ENCODE data around the gene EEF1AKMT2. TPM values are rescaled to one million over a fixed set of nuclear protein-coding genes. Genes with fewer than 3 reads are reported as not detected.

Gene EEF1AKMT2
- total RNA-seq, 1 donor from 2014 or later, result 21.4 TPM

DNA sequence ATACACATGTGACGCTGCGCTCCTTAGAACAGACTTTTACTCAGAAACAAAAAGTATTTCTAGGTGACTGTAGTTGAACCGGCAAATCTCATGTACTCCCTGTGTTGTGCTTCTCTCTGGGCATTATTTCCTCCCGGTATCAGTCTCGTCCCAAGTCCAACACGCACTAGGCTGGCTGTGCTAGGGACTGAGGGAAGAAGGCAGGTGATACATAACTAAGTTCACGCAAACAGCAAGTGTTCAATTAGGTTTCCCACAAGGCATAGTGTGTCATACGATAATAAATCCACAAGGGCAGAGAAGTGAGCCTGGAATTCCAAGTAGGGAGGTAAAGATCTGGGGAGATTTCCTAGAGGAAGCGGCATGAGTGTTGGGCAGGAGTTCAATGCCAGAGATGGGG, 67.9 kb downstream of the EEF1AKMT2 start:
- intact Hi-C loops (cut with micrococcal nuclease), result no loop called here

DNA sequence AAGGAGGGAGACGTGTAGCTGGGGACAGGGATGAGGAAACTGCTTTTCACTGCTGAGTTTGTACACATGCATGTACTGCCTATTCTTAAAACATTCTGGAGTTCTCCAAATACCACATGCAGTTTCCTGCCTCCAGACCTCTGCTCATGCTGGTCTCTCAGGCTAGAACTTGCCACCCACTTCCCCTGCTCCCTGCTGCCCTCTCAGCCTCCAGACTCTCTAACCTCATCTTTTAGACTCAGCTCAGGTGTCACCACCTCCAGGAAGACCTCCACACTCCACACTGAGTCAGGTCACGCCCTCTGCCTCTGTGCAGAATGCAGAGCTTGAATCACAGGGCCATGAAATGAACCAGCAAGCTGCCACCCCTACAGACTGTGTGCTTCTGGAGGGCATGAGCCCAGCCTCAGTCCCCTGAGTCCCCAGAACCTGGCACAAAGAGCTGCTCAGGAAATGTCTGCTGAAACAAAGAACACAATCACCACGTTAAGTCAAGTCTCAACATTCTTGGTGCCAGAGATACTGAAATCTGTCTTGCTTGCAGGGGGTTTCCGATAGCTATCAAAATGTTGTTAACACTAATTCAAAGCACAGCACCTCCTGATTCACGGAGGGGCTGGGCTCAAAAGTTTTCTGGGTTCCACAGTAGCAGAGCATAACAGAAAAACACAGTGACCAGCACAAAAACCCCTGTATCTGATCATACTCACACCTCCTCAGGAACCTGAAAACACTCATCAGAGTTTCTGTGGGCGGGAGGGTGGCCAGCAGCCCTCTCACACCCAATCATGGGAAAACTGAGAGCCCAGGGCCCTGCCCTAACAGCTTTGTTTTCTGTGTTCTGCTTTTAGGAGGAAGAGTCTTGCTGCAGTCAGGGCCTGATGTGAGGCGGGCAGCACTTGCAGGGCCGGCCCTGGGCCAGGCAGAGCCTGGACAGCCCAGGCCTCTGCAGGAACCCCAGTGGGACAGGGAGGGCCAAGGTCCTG, 68.6 kb downstream of the EEF1AKMT2 start:
- intact Hi-C loops (cut with micrococcal nuclease), result no loop called here

DNA sequence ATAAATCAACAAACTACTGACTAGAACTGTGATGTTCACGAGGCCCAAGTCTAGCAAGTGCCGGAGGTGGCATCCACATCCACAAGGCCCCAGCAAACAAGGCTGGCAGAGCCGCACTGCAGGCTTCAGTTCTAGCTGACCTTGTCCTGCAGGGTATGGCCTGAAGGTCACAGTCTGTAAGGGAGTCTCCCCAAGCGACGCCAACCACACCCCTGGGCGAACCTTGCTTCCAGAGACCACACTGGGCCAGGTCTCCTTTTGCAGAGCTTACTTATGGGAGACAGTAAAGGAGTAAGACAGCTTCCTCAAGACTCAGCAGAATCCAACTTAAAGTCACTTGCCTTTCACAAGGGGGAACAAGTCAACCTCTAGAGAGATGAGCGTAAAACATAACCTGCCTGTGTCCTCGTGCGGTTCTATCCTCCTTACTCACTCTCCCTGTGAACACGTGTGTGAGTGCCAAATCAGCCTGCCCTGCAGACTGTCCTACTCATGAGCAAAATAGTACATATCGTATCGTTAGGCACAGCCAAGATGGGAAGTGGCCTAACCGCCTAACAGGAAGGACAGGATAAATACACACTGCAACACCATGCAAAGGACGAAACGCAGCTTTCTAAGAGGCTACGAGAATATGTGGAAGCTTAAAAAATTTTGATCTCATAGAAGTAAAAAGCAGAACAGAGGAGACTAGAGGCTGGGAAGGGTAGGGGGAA, 70.2 kb downstream of the EEF1AKMT2 start:
- intact Hi-C loops (cut with micrococcal nuclease), result no loop called here

DNA sequence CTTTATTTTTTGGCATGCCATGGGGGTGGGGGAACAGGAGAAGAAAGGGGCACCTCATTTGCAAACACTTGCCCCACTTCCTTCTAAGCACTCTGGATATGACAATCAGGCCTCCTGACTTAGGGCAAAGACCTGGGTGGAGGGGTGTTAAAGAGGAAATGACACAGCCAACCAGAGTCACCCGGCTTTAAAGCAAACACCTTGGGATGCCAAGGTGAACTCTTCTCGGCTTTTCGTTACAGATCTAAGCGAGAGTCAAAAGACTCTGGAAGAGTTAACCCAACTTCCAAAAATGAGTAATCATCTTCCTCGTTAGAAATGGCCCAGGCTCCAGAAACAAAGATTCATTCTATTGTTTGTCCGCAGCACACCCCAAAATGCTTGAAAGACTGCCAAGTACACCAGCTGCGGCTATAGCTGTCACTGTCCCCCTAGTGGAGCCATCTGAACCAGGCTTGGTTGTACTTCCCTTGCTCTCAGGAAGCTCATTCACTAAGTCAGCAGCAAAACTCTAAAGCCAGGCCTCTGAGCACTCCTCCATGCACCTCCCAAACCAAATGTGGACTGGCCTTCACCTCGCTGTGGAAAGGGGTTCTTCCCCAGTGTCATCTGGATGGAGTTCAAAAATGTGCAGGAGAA, 72.4 kb downstream of the EEF1AKMT2 start:
- intact Hi-C loops (cut with micrococcal nuclease), result loop anchor here (1.0 to 2.0 kb wide), 4 partner anchors 13 to 92 kb away; no protein-coding TSS in a partner anchor

DNA sequence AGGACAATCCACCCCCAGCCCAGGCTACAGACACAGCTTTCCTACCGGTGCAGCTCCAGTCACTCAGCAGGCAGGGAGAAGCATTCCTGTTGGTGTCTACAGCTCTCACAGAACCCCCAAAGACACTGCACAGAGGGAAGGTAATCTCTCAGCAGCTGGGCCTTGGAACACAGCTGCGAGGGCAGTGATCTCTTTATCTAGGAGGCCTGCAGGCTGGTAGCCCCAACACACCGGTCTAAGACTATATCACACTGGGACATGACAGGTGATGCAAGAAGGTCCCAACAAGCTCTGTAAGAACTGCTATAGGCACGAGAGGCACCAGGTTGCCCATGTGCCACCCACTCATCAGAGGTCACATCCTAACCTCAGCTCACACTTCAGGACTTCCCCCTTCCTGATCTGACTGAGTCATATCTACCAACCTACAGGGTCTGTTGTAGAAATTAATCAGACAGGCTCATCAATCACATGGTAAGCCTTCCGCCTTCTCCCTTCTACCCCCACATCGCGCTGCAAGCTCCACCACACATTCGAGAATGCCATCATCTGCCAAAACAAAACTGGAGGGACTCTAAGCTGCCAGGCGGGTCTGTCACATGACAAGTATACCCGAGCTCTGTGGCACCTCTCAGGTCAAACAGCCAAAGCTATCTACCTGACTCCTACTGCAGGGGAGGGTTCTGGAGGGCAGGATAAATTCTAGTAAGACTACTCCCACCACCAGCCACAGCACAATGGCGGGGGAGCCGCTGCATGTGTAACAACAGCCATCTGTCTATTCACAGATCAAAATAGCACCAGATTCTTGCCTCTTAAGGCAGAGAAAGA, 73.6 kb downstream of the EEF1AKMT2 start:
- intact Hi-C loops (cut with micrococcal nuclease), result loop anchor here (1.0 to 2.0 kb wide), 2 partner anchors 15 to 16 kb away; no protein-coding TSS in a partner anchor

DNA sequence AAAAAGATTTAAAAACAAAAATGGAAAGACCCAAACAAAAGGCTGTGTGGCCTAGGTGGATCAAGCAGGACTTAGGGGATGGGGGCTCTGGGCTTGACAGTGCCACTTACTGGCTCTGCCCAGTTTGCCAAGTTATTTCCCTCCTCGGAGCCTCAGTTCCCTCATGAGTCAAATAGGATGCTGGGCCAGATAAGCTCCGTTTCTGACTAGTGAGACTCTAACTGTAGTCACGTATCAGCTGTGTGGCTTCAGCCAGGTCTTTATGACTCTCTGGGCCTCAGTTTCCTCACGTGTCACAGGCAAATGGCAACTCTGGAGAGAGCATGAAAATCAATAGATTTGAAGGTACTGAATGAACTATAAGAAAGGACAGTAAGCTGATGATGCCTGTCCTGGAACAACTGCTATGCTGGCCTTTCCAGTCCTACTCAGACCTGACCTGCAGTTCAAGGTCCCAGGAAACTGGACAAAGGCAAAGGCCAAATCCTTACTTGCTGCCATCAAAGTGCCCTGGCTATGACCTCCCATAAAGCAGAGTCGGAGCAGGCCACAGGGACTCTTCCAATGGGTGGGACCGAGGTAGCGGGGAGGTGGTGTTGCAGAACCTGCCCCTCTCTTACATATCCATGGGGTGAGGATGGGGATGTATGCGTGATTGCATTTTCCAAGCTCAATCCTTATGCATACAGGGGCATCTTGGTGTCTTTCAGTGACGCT, 74.5 kb downstream of the EEF1AKMT2 start:
- intact Hi-C loops (cut with micrococcal nuclease), result no loop called here

DNA sequence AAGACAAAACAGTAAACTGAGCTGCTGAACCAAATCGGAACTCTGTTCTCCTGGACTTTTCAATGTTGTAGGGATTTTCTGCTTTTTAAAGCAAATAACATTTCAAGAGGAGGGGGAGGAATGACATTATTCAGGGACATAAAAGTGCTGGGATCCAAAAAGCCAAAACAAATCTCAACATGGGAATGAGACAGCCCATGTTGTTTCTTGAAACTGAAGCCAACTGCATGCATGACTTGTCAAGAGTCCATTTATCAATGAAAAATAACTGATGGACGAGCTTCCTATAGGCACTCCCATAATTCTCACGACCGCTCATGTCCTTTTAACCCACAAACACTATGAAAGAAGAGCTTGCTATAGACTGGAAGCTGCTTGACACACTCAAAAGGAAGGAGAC, 75.3 kb downstream of the EEF1AKMT2 start:
- intact Hi-C loops (cut with micrococcal nuclease), result no loop called here

DNA sequence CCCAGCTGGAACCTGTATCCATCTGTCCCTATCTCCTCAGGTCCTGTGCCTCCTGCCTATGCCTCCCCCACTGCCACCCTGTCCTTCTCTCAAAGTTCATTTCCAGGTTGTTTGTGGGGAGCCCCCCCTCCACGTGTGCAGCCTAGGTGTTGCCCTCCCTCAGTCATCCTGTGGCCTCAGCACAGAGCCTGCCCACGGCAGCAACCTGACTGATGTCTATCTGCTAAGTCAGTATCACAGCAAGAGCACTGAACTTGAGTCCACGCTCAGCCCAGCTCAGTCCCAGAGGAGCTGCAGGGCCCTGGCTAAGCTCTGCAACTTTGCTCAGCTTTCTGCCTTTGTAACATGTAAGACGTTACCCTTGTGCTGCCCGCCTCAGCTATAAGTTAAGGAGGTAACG, 76.2 kb downstream of the EEF1AKMT2 start:
- intact Hi-C loops (cut with micrococcal nuclease), result no loop called here

DNA sequence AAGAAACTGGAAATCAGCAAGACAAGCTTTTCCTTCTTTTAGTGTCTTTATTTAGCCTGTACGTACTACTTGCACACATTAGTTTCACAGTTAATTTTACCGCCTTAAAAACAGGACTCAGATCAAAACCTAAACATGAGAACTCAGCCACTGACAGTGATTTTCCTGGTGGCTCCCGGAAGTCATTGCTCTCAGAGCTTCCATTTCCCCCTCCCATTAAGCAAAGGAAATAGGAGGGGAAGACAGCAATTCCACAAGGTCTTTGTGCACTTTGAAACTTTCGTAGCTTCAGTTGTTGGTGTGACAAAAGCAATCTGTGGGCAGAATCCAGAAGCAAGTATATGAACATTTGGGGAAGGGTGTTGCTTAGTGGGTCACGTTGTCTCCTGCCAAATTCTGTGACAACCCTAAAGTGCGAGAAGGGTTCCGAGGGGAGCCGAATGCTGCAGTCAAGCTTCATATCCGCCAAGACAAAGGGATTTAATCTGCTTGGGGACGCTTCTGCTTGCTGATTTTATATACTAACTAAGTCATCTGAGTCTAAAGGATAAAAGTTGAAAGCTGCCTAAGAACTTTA, 77.9 kb downstream of the EEF1AKMT2 start:
- intact Hi-C loops (cut with micrococcal nuclease), result no loop called here

DNA sequence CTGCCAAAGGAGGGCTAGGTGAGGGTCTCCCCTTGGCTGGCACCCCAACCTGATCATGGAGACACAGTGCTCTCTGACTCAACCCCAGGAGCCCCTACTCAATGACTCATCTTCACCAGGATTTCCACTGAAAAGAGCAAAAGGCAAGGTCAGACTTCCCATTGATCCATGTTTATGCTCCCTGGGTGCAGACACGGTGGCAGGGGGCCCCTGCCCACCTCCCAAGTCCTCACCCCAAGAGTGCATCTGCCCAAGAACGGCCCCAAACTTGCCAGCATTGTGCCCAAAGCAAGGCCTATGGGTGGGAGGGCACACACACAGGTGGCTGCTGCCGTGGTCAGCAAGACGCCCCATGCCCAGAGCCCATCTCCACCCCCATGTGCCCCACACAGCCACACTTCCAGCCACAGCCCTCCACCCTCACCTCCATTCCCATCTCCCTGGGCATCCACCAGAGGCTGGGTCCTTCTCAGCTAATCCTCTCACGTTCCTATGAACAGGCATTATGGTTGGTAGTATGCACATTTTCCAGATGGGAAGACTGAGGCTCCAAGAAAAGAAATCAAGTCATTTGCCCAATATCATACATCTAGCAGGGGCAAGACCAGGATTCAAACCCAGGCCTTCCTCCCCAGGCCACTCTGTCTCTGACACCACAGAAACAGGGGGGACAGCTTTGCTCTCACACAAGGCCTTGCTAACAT, 78.8 kb downstream of the EEF1AKMT2 start:
- intact Hi-C loops (cut with micrococcal nuclease), result no loop called here

DNA sequence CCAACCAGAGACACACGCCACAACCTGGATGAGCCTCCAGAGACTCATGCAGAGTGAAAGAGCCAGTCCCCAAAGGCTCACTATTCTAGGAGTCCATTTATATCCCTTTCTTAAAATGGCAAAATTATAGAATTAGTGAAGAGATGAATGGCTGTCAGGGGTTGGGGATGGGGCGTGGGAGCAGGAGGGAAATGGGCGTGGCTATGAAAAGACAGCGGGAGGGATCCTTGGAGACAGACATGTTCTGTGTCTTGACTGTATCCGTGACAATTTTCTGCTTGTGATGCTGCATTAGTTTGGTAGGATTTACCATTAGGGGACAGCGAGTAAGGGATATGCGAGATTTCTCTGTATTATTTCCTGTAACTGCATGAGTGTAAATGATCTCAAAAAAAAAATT, 80.5 kb downstream of the EEF1AKMT2 start:
- intact Hi-C loops (cut with micrococcal nuclease), result no loop called here

DNA sequence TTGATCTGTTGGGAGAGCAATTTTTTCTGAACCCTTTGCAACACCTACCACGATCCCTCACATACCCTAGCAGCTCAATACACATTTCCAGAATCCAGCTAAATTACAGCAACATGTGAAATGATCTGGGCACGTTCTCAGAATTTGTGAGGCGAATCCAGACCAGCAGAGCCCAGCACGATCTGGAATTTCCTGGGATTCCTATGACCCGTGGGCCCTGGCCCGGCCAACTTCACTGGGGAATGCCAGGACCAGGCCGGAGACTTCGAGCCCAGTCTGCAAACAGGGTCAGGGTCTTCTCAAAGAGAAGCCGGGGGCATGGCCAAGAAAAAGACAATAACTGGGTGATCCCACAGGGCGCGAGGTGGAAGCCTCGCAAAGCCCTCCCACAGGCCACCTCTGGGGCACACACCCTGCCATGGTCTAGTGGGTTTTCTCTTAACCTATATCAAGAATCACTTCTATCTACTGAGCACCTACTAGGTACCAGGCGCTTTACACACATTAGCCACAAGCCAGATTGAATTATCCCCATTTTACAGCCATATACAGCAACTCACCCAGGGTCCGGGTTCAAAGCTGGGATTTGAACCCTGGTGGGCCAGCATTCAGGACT, 81.3 kb downstream of the EEF1AKMT2 start:
- intact Hi-C loops (cut with micrococcal nuclease), result no loop called here

DNA sequence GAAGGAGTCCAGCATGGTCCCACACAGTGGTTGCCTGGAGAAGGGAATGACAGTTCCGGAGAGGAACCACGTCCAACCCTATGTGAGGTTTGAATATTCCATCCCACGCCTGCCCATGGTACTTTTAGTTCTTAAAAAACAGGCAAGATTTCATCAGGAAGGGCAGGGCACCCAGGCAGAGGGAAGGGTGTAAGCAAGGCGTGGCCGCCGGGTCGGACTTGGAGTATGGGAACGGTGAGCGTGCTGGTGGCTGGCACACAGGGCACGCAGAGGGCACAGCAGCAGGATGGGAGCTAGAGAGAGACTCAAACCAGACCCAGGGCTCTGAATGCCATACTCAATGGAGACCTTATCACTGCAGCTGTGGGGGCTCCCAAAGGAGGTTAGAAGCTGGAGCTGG, 81.8 kb downstream of the EEF1AKMT2 start:
- intact Hi-C loops (cut with micrococcal nuclease), result no loop called here

DNA sequence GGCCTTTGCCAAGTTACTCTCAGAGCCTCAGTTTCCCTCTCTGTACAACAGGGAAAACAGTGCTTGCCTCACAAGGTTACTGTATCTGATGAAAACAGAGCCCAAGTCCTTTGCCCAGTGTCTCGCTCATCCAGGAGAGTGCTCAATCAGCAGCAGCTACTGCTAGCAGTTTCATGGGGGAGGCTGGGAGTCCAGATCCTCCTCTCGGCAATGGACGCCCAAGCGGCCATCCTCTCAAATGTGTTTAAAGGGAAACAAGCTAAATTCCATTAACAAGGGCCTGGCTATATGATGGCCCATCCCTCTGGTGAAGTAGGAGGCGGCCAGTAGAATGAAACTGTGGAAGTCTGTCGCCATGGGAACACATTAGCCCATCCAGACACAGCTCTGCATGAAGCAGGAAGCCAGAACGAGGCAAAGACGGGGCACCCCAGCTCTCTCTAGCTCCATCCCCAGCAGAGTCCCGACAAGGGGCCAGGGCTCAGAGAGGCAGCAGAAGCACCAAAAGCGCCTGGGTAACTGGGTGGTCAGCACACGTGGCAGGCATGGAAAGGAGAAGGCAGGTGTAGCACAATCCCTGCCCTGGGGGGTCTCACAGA, 82.7 kb downstream of the EEF1AKMT2 start:
- intact Hi-C loops (cut with micrococcal nuclease), result no loop called here

DNA sequence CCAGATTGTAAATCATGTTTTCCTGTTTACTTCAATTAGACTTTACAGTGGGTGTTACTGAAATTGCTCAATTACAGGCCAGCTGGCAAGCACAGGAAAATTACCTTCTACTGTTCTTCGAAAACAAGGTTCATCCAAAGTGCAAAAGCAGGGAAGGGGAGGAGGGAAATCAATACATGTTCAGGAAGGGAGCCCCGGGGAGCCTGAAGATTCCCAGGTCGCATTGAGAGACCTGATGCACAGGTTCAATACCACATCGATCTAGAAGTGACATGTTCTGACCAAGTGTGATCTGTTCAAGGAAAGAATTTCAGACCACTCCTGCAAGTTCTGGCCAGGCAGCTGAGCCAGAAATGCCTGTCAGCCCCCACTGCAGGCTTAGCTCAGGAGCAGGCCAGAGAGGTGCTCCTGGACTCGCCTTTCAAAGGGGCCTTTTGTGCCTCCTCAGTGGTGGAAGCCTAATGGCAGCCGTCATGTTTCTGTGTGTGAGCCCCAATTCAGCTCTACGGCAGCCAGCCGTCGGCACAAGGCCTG, 83.4 kb downstream of the EEF1AKMT2 start:
- intact Hi-C loops (cut with micrococcal nuclease), result no loop called here

All from T-helper 2 cell treated with Interferon-gamma antibody and Interleukin-4, amounts not matched to agents 100 ng/mL and 5 ng/mL, for 36 hours (primary cell).